Measurements from ENCODE around the gene HLA-DQA1. TPM values are rescaled to one million over a fixed set of nuclear protein-coding genes. Genes with fewer than 3 reads are reported as not detected.

Gene HLA-DQA1
- total RNA-seq, 1 donor from 2014 or later: not detected

DNA sequence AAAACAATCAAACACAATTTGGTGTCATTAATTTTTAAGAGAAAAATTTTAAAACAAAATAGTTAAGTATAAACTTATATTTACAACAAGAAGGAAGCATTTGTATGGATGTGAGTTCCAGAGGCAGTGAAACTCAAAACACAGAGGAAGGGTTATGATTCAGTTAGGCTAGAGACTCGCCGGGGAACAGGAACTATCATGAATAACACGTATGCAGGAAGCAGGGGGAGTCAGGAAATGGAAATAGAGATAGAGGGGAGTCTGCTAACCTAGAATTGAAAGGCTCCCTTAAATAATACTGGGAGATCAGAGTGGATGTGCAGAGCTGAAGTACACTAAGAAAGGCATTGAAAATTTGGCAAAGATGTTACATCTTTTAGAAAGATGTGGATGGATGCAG is 33.3 kb upstream of the HLA-DQA1 start:
- peaks cover 5% of the 10 kb centered on the region for H3K9me3 Mint-ChIP-seq
- TF ChIP-seq, protein P1, sequence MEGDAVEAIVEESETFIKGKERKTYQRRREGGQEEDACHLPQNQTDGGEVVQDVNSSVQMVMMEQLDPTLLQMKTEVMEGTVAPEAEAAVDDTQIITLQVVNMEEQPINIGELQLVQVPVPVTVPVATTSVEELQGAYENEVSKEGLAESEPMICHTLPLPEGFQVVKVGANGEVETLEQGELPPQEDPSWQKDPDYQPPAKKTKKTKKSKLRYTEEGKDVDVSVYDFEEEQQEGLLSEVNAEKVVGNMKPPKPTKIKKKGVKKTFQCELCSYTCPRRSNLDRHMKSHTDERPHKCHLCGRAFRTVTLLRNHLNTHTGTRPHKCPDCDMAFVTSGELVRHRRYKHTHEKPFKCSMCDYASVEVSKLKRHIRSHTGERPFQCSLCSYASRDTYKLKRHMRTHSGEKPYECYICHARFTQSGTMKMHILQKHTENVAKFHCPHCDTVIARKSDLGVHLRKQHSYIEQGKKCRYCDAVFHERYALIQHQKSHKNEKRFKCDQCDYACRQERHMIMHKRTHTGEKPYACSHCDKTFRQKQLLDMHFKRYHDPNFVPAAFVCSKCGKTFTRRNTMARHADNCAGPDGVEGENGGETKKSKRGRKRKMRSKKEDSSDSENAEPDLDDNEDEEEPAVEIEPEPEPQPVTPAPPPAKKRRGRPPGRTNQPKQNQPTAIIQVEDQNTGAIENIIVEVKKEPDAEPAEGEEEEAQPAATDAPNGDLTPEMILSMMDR (IDR thresholded peaks at IDR 0.05): no peak
- H2AFZ ChIP-seq (replicated peaks): no peak overlapping the region
- H3K9ac ChIP-seq: no peak overlapping the region
- no peaks in the 10 kb centered on the region for H3K4me1 ChIP-seq
- H3K36me3 ChIP-seq: no peaks in the 10 kb centered on the region
- no peaks in the 10 kb centered on the region for H3K4me1 Mint-ChIP-seq
- H3K27ac ChIP-seq: no peak overlapping the region
- no peak overlapping the region for H3K4me3 ChIP-seq
- H4K20me1 ChIP-seq (ENCODE audit: low read depth): no peaks in the 10 kb centered on the region
- peaks cover 9% of the 10 kb centered on the region for H3K9me3 ChIP-seq (ENCODE audit: low read depth)
- no peak for DNase-seq (ENCODE audit: low spot score)
- H3K27me3 ChIP-seq: no peaks in the 10 kb centered on the region
- no peaks in the 10 kb centered on the region for H3K79me2 ChIP-seq (ENCODE audit: low read depth)
- H3K27ac Mint-ChIP-seq: no peak overlapping the region
- no peak overlapping the region for H3K4me2 ChIP-seq
- H3K36me3 Mint-ChIP-seq: no peaks in the 10 kb centered on the region
- no peak overlapping the region for H3K4me3 Mint-ChIP-seq
- peaks cover 2% of the 10 kb centered on the region for H3K27me3 Mint-ChIP-seq (ENCODE audit: insufficient read depth, low read depth)
- H3F3A ChIP-seq (ENCODE audit: low read depth): no peaks in the 10 kb centered on the region

GRCh38 chr6:32604434-32604877 is 32.8 kb upstream of the HLA-DQA1 start:
- peaks cover 4% of the 10 kb centered on the region for H3K9me3 ChIP-seq (ENCODE audit: low read depth)
- Mint-ChIP-seq H3K27me3 (ENCODE audit: insufficient read depth, low read depth) (peaks cover 2% of the 10 kb centered on the region), H3K4me1 (no peaks in the 10 kb centered on the region), H3K36me3 (no peaks in the 10 kb centered on the region), H3K4me3 (no peak overlapping the region), H3K9me3 (peaks cover 3% of the 10 kb centered on the region), H3K27ac (no peak overlapping the region)
- peaks cover 3% of the 10 kb centered on the region for H3K4me1 ChIP-seq
- TF ChIP-seq EZH2phosphoT487 (IDR thresholded peaks at IDR 0.05) (no peak), EZH2 (IDR thresholded peaks at IDR 0.05) (no peak)
- TF ChIP-seq, protein P1 (IDR thresholded peaks at IDR 0.05): no peak
- H4K20me1 ChIP-seq (ENCODE audit: low read depth): no peaks in the 10 kb centered on the region
- H3K79me2 ChIP-seq (ENCODE audit: low read depth): no peaks in the 10 kb centered on the region
- H3K36me3 ChIP-seq: no peaks in the 10 kb centered on the region
- H3F3A ChIP-seq (ENCODE audit: low read depth): no peaks in the 10 kb centered on the region
- H2AFZ ChIP-seq (replicated peaks): no peak overlapping the region
- no peak for DNase-seq (ENCODE audit: low spot score)
- H3K27ac ChIP-seq: no peak overlapping the region
- H3K27me3 ChIP-seq: no peaks in the 10 kb centered on the region
- no peak overlapping the region for H3K9ac ChIP-seq
- H3K4me2 ChIP-seq: no peak overlapping the region
- no peak overlapping the region for H3K4me3 ChIP-seq

DNA sequence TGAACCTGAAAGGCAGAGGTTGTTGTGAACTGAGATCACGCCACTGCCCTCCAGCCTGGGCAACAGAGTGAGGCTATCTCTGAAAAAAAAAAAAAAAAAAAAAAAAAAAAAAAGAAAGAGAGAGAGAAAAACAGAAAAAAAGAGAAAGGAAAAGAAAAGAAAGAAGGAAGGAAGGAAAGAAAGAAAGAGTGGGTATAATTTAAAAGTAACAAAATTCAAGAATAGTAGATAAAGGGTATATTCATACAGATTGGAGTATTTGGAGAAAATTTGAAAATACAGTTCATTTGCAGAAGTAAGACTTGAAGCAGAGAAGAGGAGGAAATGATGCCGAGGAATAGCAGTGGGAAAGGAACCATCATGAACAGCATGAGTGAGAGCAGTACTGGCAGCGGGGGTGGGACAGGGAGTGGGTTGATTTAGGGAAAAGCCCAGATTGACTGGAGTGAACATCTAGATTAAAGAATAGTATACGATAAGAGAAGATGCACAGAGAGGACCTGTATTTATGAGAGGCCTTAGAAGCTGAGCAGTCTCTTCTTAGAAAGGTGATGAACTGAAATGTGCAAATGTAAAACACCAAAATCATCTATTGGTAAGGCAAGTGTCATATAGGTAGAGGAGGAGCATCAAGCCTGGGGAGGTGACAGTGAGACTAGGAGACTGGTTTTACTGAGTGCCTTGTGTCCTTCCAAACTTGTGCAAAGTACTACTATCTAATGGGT is 29.8 kb upstream of the HLA-DQA1 start:
- Histone ChIP-seq H3K9me3 (ENCODE audit: low read depth) (no peaks in the 10 kb centered on the region), H3K79me2 (ENCODE audit: low read depth) (no peaks in the 10 kb centered on the region), H3K27ac (no peak overlapping the region), H3K9ac (no peak overlapping the region), H3F3A (ENCODE audit: low read depth) (no peaks in the 10 kb centered on the region), H3K4me1 (peaks cover 4% of the 10 kb centered on the region), H3K4me3 (no peak overlapping the region), H2AFZ (replicated peaks) (no peak overlapping the region), H3K4me2 (no peak overlapping the region), H4K20me1 (ENCODE audit: low read depth) (no peaks in the 10 kb centered on the region), H3K36me3 (no peaks in the 10 kb centered on the region), H3K27me3 (no peaks in the 10 kb centered on the region)
- Mint-ChIP-seq H3K27ac (no peak overlapping the region), H3K4me3 (no peak overlapping the region), H3K9me3 (no peaks in the 10 kb centered on the region), H3K27me3 (ENCODE audit: insufficient read depth, low read depth) (no peaks in the 10 kb centered on the region), H3K4me1 (no peaks in the 10 kb centered on the region), H3K36me3 (no peaks in the 10 kb centered on the region)
- DNase-seq (ENCODE audit: low spot score): no peak
- TF ChIP-seq EZH2phosphoT487 (IDR thresholded peaks at IDR 0.05): no peak
- TF ChIP-seq EZH2 (IDR thresholded peaks at IDR 0.05): no peak
- TF ChIP-seq, protein P1 (IDR thresholded peaks at IDR 0.05): no peak

Measured in neural progenitor cell (in vitro differentiated cells).